GM18870 (cell line): ENCODE data around the gene THRAP3.

Experiments
- ATAC-seq: cut with Tn5 transposase; IDR thresholded peaks from one replicate; pipeline ENCODE4 v1.9.1; 2021; ENCODE audit warnings: moderate library complexity; ENCODE audit not compliant: unreplicated experiment

The THRAP3 gene

DNA sequence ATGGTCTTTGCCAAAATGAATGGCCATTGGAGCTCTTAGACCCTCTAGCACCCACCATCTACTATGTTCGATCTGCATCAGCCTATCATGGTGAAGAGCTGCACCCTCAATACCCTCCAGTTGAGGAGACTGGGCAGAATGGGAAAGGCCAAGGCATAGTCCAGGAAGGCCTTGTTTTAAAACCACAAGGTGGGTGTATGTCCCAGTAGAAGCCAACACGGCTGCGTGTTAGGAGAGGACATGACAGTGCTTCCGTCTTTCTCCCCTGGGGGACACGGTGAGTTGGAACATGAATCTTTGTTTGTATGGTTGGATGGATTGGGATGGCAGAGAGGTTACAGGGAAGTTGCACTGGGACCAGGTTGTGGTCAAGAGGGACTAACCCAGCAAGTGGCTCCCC is 63.4 kb downstream of the THRAP3 start:
- ATAC-seq, result no peak

DNA sequence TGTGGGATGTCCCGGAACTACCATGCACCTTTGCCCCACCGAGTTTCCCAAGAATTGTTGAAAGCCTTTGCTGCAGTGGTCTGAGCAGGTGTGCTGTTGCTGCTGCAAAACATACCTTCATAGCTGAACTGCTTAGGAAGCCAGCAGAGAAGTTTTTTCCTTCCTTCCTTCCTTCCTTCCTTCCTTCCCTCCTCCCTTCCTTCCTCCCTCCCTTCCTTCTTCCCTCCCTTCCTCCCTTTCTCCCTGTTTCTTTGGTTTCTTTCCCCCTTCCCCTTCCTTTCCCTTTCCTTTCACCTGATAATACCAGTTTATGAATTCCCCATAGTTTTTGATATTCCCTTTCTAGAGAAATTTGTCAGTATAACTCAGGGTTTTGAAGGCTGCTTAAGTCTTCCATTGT is 71.1 kb downstream of the THRAP3 start:
- no peak for ATAC-seq

DNA sequence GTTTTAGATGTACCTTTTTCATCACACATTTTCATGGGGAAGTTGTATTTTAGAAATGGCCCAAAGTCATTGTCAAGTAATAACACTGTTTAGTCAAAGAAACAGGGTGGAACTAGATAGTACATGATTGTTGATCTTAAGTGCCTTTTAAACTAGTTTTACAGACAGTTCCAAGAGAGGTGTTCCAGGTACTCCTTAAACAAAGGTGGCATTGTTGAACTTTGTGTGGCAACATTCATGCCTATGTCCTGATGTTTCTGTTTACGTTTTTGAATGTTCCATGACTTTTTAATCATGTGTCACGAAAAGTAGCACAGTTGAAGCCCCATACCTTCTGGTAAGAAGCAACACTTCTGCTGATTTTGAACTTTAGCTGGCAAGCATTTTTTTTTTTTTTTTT is 72.8 kb downstream of the THRAP3 start:
- ATAC-seq, result no peak

- ATAC-seq, result no peak
Observed at GRCh38 chr1:36298640-36299039, 74.4 kb downstream of the THRAP3 start.

GRCh38 chr1:36300526-36300925 is 76.3 kb downstream of the THRAP3 start:
- no peak for ATAC-seq

- no peak for ATAC-seq
Observed at GRCh38 chr1:36301220-36301619, 77.0 kb downstream of the THRAP3 start.

GRCh38 chr1:36303244-36303643 is 79.0 kb downstream of the THRAP3 start:
- ATAC-seq, result no peak

- no peak for ATAC-seq
Observed at GRCh38 chr1:36303650-36304360, 79.6 kb downstream of the THRAP3 start.

- no peak for ATAC-seq
Observed at GRCh38 chr1:36304521-36304920, 80.3 kb downstream of the THRAP3 start.

GRCh38 chr1:36304970-36305914 is 81.0 kb downstream of the THRAP3 start:
- no peak for ATAC-seq

GRCh38 chr1:36305915-36306209 is 81.6 kb downstream of the THRAP3 start:
- ATAC-seq, result no peak

- ATAC-seq, result peak; percentile 18
Observed at GRCh38 chr1:36306210-36306901, 82.1 kb downstream of the THRAP3 start, which contains the start of gene SH3D21. SH3D21 (plus strand) TSS chr1:36306368; CDS start chr1:36306421, 53 bp downstream.

- ATAC-seq, result peak; percentile 94
Observed at GRCh38 chr1:36306902-36307456, 82.7 kb downstream of the THRAP3 start.

- no peak for ATAC-seq
Observed at GRCh38 chr1:36307601-36308330, 83.5 kb downstream of the THRAP3 start.

DNA sequence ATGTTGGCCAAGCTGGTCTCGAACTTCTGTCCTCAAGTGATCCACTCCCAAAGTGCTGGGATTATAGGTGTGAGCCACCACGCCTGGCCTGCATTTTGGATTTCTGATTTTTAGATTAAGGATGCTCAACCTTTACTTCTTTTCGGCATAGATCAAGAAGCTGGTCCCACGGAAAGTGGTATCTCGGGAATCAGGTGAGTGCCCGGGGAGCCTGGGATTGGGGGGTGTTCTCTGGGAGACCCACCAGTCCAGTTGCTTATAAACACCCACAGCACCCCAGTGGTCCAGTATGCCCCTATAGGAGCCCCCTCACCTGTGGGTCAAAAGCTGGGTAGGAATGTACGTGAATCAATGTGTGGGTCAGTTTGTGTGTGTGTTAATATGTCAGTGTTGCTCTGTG is 85.2 kb downstream of the THRAP3 start:
- ATAC-seq, result no peak

DNA sequence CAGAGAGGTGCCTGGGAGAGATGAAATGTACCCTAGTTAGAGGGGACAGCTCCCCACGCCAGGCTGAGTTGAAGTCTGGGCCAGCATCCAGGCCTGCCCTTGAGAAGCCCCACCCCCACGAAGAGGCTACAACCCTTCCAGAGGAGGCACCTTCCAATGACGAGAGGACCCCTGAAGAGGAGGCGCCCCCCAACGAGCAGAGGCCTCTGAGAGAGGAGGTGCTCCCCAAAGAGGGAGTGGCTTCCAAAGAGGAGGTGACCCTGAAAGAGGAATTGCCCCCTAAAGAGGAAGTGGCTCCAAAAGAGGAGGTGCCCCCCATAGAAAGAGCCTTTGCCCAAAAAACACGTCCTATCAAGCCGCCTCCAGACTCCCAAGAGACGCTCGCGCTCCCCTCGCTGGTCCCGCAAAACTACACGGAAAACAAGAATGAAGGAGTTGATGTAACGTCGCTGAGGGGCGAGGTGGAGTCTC is 96.1 kb downstream of the THRAP3 start:
- no peak for ATAC-seq

GRCh38 chr1:36320767-36321118 is 96.5 kb downstream of the THRAP3 start:
- ATAC-seq, result no peak

DNA sequence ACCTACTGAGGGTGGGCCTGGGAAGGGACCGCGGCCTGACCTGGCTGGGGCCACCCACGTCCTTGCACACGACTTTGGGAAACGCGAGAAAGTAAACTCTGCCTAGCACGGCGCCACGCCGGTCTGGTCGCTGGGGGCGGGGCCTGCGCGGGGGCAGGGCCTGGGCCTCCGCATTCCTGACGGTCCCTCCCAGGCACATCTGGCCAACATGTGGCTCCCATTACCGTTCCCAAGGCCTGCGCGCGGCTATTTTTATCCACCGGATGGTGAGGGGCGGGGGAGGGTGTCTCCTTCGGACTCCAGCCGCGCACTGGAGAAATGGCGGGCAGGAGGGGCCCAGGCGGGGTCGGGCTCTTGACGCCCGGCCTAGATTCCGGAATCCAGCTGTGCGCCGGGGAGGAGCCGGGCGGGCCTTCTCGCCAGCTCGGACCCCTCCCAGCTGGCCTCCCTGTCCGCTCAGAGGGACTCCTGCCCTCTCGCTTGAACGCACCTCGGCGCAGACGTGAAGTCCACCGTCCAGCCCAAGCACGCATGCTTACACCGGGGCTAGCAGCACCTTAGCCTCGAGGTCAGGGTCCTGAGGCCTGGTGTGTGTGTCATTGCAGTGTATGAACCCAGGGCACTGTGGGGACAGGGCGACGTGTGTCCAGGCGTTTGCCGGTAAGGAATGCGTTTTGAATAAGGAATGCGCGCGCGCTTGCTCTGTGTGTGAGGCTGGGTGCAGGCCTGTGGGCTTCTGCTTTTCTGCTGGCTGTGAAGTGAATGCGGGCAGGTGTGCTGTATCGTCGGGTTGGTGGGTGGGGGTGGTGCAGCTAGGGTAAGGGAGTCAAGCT is 97.1 kb downstream of the THRAP3 start:
- no peak for ATAC-seq

- ATAC-seq, result no peak
Observed at GRCh38 chr1:36322041-36322785, 98.0 kb downstream of the THRAP3 start.
